GM18868 (cell line): ENCODE measurements around the gene P4HB.

Experiments
- ATAC-seq: cut with Tn5 transposase; IDR thresholded peaks from one replicate; pipeline ENCODE4 v1.9.1; 2021; ENCODE audit warnings: mild to moderate bottlenecking, moderate library complexity; ENCODE audit not compliant: unreplicated experiment

The P4HB gene

GRCh38 chr17:81859906-81860755 lies at the start of gene P4HB:
P4HB (minus strand) TSS chr17:81860535; CDS start chr17:81860471, 64 bp downstream.
- no peak for ATAC-seq

- ATAC-seq: no peak
These were observed 48.9 kb upstream of the P4HB start for GRCh38 chr17:81909231-81909630.

- no peak for ATAC-seq
These were observed 48.5 kb upstream of the P4HB start for GRCh38 chr17:81908793-81909192.

GRCh38 chr17:81907219-81908145 lies 47.1 kb upstream of the P4HB start:
- ATAC-seq: no peak

GRCh38 chr17:81906476-81907218 lies 46.3 kb upstream of the P4HB start:
- no peak for ATAC-seq

GRCh38 chr17:81905993-81906392 lies 45.7 kb upstream of the P4HB start:
- ATAC-seq: no peak

- no peak for ATAC-seq
These were observed 45.1 kb upstream of the P4HB start for GRCh38 chr17:81905424-81905875.

- no peak for ATAC-seq
These were observed 44.5 kb upstream of the P4HB start for GRCh38 chr17:81904600-81905423.

- no peak for ATAC-seq
These were observed 43.7 kb upstream of the P4HB start for GRCh38 chr17:81903896-81904599.

- ATAC-seq: no peak
These were observed 43.1 kb upstream of the P4HB start for GRCh38 chr17:81903415-81903831.

- no peak for ATAC-seq
These were observed 42.5 kb upstream of the P4HB start for GRCh38 chr17:81902653-81903414.

- no peak for ATAC-seq
These were observed 41.8 kb upstream of the P4HB start, which contains the start of gene NPB for GRCh38 chr17:81902023-81902652. NPB (plus strand) TSS chr17:81902238; CDS start chr17:81902278, 40 bp downstream.

GRCh38 chr17:81901167-81902022 lies 41.1 kb upstream of the P4HB start:
- ATAC-seq: no peak

- ATAC-seq: no peak
These were observed 40.0 kb upstream of the P4HB start for GRCh38 chr17:81900181-81900820.

- ATAC-seq: no peak
These were observed 39.3 kb upstream of the P4HB start for GRCh38 chr17:81899514-81900166.

GRCh38 chr17:81898885-81899284 lies 38.5 kb upstream of the P4HB start:
- no peak for ATAC-seq
